ENCODE data around the gene MITF. TPM values are rescaled to one million over a fixed set of nuclear protein-coding genes. Genes with fewer than 3 reads are reported as not detected.
"Not testable (repeated sequence)": the region's sequence is repeated elsewhere in the genome, so short reads cannot be mapped to it uniquely, and the experiment has no call there.

The MITF gene
- polyA plus RNA-seq, 3 donors, result 35.5 to 48.6 (median 43.6) TPM

GRCh38 chr3:69880069-69880640 is 140.9 kb downstream of the MITF start:
- no peak for DNase-seq (ENCODE audit: extremely low read depth in 1 of 11, low read depth in 9 of 11, low spot score in 4 of 11)

GRCh38 chr3:69881051-69881450 is 141.8 kb downstream of the MITF start:
- no peak for DNase-seq (ENCODE audit: extremely low read depth in 1 of 11, low read depth in 9 of 11, low spot score in 4 of 11)

- no peak for DNase-seq (ENCODE audit: extremely low read depth in 1 of 11, low read depth in 9 of 11, low spot score in 4 of 11)
Observed at GRCh38 chr3:69881756-69882428, 142.6 kb downstream of the MITF start.

- DNase-seq (ENCODE audit: extremely low read depth in 1 of 11, low read depth in 9 of 11, low spot score in 4 of 11), result no peak
Observed at GRCh38 chr3:69882560-69882959, 143.3 kb downstream of the MITF start.

- no peak for DNase-seq (ENCODE audit: extremely low read depth in 1 of 11, low read depth in 9 of 11, low spot score in 4 of 11)
Observed at GRCh38 chr3:69888040-69888942, 149.0 kb downstream of the MITF start.

GRCh38 chr3:69888943-69889315 is 149.7 kb downstream of the MITF start:
- DNase-seq (ENCODE audit: extremely low read depth in 1 of 11, low read depth in 9 of 11, low spot score in 4 of 11), result no peak

GRCh38 chr3:69890084-69890483 is 150.8 kb downstream of the MITF start:
- no peak for DNase-seq (ENCODE audit: extremely low read depth in 1 of 11, low read depth in 9 of 11, low spot score in 4 of 11)

- no peak for DNase-seq (ENCODE audit: extremely low read depth in 1 of 11, low read depth in 9 of 11, low spot score in 4 of 11)
Observed at GRCh38 chr3:69890691-69891090, 151.4 kb downstream of the MITF start.

- no peak for DNase-seq (ENCODE audit: extremely low read depth in 1 of 11, low read depth in 9 of 11, low spot score in 4 of 11)
Observed at GRCh38 chr3:69892706-69893105, 153.4 kb downstream of the MITF start.

- no peak for DNase-seq (ENCODE audit: extremely low read depth in 1 of 11, low read depth in 9 of 11, low spot score in 4 of 11)
Observed at GRCh38 chr3:69893274-69893673, 154.0 kb downstream of the MITF start.

- DNase-seq (ENCODE audit: extremely low read depth in 1 of 11, low read depth in 9 of 11, low spot score in 4 of 11), result no peak
Observed at GRCh38 chr3:69896095-69896494, 156.8 kb downstream of the MITF start.

GRCh38 chr3:69900331-69900730 is 161.1 kb downstream of the MITF start:
- DNase-seq (ENCODE audit: extremely low read depth in 1 of 11, low read depth in 9 of 11, low spot score in 4 of 11), result no peak

- no peak for DNase-seq (ENCODE audit: extremely low read depth in 1 of 11, low read depth in 9 of 11, low spot score in 4 of 11)
Observed at GRCh38 chr3:69901802-69902201, 162.5 kb downstream of the MITF start.

- DNase-seq (ENCODE audit: extremely low read depth in 1 of 11, low read depth in 9 of 11, low spot score in 4 of 11), result no peak
Observed at GRCh38 chr3:69902386-69902785, 163.1 kb downstream of the MITF start.

- DNase-seq (ENCODE audit: extremely low read depth in 1 of 11, low read depth in 9 of 11, low spot score in 4 of 11), result no peak
Observed at GRCh38 chr3:69906351-69906966, 167.2 kb downstream of the MITF start.

GRCh38 chr3:69907554-69907953 is 168.3 kb downstream of the MITF start:
- no peak for DNase-seq (ENCODE audit: extremely low read depth in 1 of 11, low read depth in 9 of 11, low spot score in 4 of 11)

- not testable (repeated sequence) for DNase-seq (ENCODE audit: extremely low read depth in 1 of 11, low read depth in 9 of 11, low spot score in 4 of 11)
Observed at GRCh38 chr3:69909859-69910258, 170.6 kb downstream of the MITF start.

GRCh38 chr3:69913422-69913821 is 174.2 kb downstream of the MITF start:
- no peak for DNase-seq (ENCODE audit: extremely low read depth in 1 of 11, low read depth in 9 of 11, low spot score in 4 of 11)

GRCh38 chr3:69914395-69914794 is 175.1 kb downstream of the MITF start:
- no peak for DNase-seq (ENCODE audit: extremely low read depth in 1 of 11, low read depth in 9 of 11, low spot score in 4 of 11)

- DNase-seq (ENCODE audit: extremely low read depth in 1 of 11, low read depth in 9 of 11, low spot score in 4 of 11), result no peak
Observed at GRCh38 chr3:69915726-69916125, 176.5 kb downstream of the MITF start.
